ENCODE measurements around the gene HSBP1L1.

Gene HSBP1L1

GRCh38 chr18:79930020-79930642, 34.3 kb upstream of the HSBP1L1 start:
- no peaks in the 10 kb centered on the region for H3K27me3 ChIP-seq (ENCODE audit: insufficient read depth, poor library complexity, severe bottlenecking)
- ATAC-seq (ENCODE audit: low read depth) (no peak), DNase-seq (ENCODE audit: low spot score) (no peak)
- H3K4me3 ChIP-seq (ENCODE audit: severe bottlenecking): no peak overlapping the region
- no peak for TF ChIP-seq CTCF (IDR thresholded peaks at IDR 0.05; ENCODE audit: poor library complexity, severe bottlenecking)
- no peak overlapping the region for H3K27ac ChIP-seq (ENCODE audit: poor library complexity, severe bottlenecking)
- H3K4me1 ChIP-seq (ENCODE audit: insufficient read depth, poor library complexity, severe bottlenecking): no peaks in the 10 kb centered on the region
- H3K36me3 ChIP-seq (ENCODE audit: low read depth): peaks cover 26% of the 10 kb centered on the region
- peaks cover 27% of the 10 kb centered on the region for H3K9me3 ChIP-seq (ENCODE audit: severe bottlenecking)

- H3K27me3 ChIP-seq (ENCODE audit: insufficient read depth, poor library complexity, severe bottlenecking): no peaks in the 10 kb centered on the region
- H3K9me3 ChIP-seq (ENCODE audit: severe bottlenecking): peaks cover 27% of the 10 kb centered on the region
- H3K36me3 ChIP-seq (ENCODE audit: low read depth): peaks cover 31% of the 10 kb centered on the region
- no peak for DNase-seq (ENCODE audit: low spot score)
- no peak for ATAC-seq (ENCODE audit: low read depth)
- H3K4me1 ChIP-seq (ENCODE audit: insufficient read depth, poor library complexity, severe bottlenecking): no peaks in the 10 kb centered on the region
- TF ChIP-seq CTCF (IDR thresholded peaks at IDR 0.05; ENCODE audit: poor library complexity, severe bottlenecking): no peak
- H3K27ac ChIP-seq (ENCODE audit: poor library complexity, severe bottlenecking): no peak overlapping the region
- H3K4me3 ChIP-seq (ENCODE audit: severe bottlenecking): no peak overlapping the region
These were observed 33.0 kb upstream of the HSBP1L1 start for GRCh38 chr18:79931475-79931874.

- peaks cover 31% of the 10 kb centered on the region for H3K36me3 ChIP-seq (ENCODE audit: low read depth)
- no peaks in the 10 kb centered on the region for H3K4me1 ChIP-seq (ENCODE audit: insufficient read depth, poor library complexity, severe bottlenecking)
- TF ChIP-seq CTCF (IDR thresholded peaks at IDR 0.05; ENCODE audit: poor library complexity, severe bottlenecking): no peak
- H3K9me3 ChIP-seq (ENCODE audit: severe bottlenecking): peaks cover 27% of the 10 kb centered on the region
- no peak for DNase-seq (ENCODE audit: low spot score)
- no peak overlapping the region for H3K4me3 ChIP-seq (ENCODE audit: severe bottlenecking)
- no peak overlapping the region for H3K27ac ChIP-seq (ENCODE audit: poor library complexity, severe bottlenecking)
- ATAC-seq (ENCODE audit: low read depth): no peak
- H3K27me3 ChIP-seq (ENCODE audit: insufficient read depth, poor library complexity, severe bottlenecking): no peaks in the 10 kb centered on the region
These were observed 31.5 kb upstream of the HSBP1L1 start for GRCh38 chr18:79932907-79933306.

- no peak for TF ChIP-seq CTCF (IDR thresholded peaks at IDR 0.05; ENCODE audit: poor library complexity, severe bottlenecking)
- Histone ChIP-seq H3K4me3 (ENCODE audit: severe bottlenecking) (no peak overlapping the region), H3K36me3 (ENCODE audit: low read depth) (peaks cover 31% of the 10 kb centered on the region), H3K27ac (ENCODE audit: poor library complexity, severe bottlenecking) (no peak overlapping the region), H3K27me3 (ENCODE audit: insufficient read depth, poor library complexity, severe bottlenecking) (no peaks in the 10 kb centered on the region), H3K4me1 (ENCODE audit: insufficient read depth, poor library complexity, severe bottlenecking) (no peaks in the 10 kb centered on the region), H3K9me3 (ENCODE audit: severe bottlenecking) (peaks cover 27% of the 10 kb centered on the region)
- ATAC-seq (ENCODE audit: low read depth): no peak
- no peak for DNase-seq (ENCODE audit: low spot score)
These were observed 30.7 kb upstream of the HSBP1L1 start for GRCh38 chr18:79933765-79934164.

GRCh38 chr18:79934311-79935097, 29.9 kb upstream of the HSBP1L1 start:
- Histone ChIP-seq H3K4me3 (ENCODE audit: severe bottlenecking) (no peak overlapping the region), H3K36me3 (ENCODE audit: low read depth) (peaks cover 29% of the 10 kb centered on the region), H3K4me1 (ENCODE audit: insufficient read depth, poor library complexity, severe bottlenecking) (no peaks in the 10 kb centered on the region), H3K9me3 (ENCODE audit: severe bottlenecking) (peaks cover 22% of the 10 kb centered on the region), H3K27me3 (ENCODE audit: insufficient read depth, poor library complexity, severe bottlenecking) (no peaks in the 10 kb centered on the region), H3K27ac (ENCODE audit: poor library complexity, severe bottlenecking) (no peak overlapping the region)
- TF ChIP-seq CTCF (IDR thresholded peaks at IDR 0.05; ENCODE audit: poor library complexity, severe bottlenecking): no peak
- ATAC-seq (ENCODE audit: low read depth): no peak
- DNase-seq (ENCODE audit: low spot score): peak; percentile 13

Data from RWPE2 (cell line).